Right lobe of liver (tissue), 6 donors: ENCODE data around the gene KCNJ6. TPM values are rescaled to one million over a fixed set of nuclear protein-coding genes. Genes with fewer than 3 reads are reported as not detected.

Experiments used
- ATAC-seq, 4 donors: fragments of 200-7000 bp; cut with Tn5 transposase; one replicate each; pipeline ENCODE4 v1.9.1; 2020; ENCODE audit warnings: mild to moderate bottlenecking in 4 of 4, moderate library complexity in 4 of 4
- DNase-seq, 3 donors: peaks; one replicate each; pipeline ENCODE4 v3.0.0-alpha.2; 2020
- H3K27ac ChIP-seq, 3 donors: fragments of 200-600 bp; one replicate each; pipeline ENCODE4 v1.8.0; 2022
- H3K27me3 ChIP-seq, 2 donors: fragments of 200-600 bp; one replicate each; pipeline ENCODE4 v1.8.0; 2022
- H3K36me3 ChIP-seq, 4 donors: fragments of 200-600 bp; sonication (generic) in 1 of 4; one replicate each; pipeline versions ENCODE4 v1.5.1 to v1.8.0; 2017 to 2022; ENCODE audit warnings: control low read depth in 1 of 4
- H3K4me1 ChIP-seq, 4 donors: fragments of 200-600 bp; sonication (generic) in 1 of 4; one replicate each; pipeline versions ENCODE4 v1.5.1 to v1.8.0; 2017 to 2022; ENCODE audit warnings: control low read depth in 1 of 4
- H3K4me3 ChIP-seq, 3 donors: fragments of 200-600 bp; one replicate each; pipeline ENCODE4 v1.8.0; 2022
- H3K9me3 ChIP-seq, 4 donors: fragments of 200-600 bp; sonication (generic) in 1 of 4; one replicate each; pipeline versions ENCODE4 v1.5.1 to v1.8.0; 2017 to 2022; ENCODE audit warnings: control low read depth in 1 of 4
- CTCF ChIP-seq, 4 donors: fragments of 200-600 bp in 3 of 4; fragments of 450-650 bp in 1 of 4; IDR thresholded peaks; one replicate each; pipeline versions ENCODE4 v1.5.1 to v1.8.0; 2016 to 2022; ENCODE audit warnings: antibody characterized with exemption in 4 of 4, mild to moderate bottlenecking in 2 of 4
- POLR2A ChIP-seq: fragments of 450-650 bp; IDR thresholded peaks from one replicate; pipeline ENCODE4 v1.6.1; 2017; ENCODE audit warnings: antibody characterized with exemption, mild to moderate bottlenecking
- WGBS: methylation state at CpG from one replicate; pipeline ENCODE4 v1.1.6; 2018; ENCODE audit warnings: low coverage, low lambda C conversion rate; ENCODE audit not compliant: insufficient coverage; ENCODE audit errors: missing lambda C conversion rate; 5-methylcytosine and 5-hydroxymethylcytosine counted together
- intact Hi-C, 2 donors: fragments of 100-400 bp; cut with DNase I; formaldehyde crosslinking; loops; one replicate each; pipeline versions ENCODE4 v1.11.2 to v1.14.1; 2022
- total RNA-seq, 6 experiments: library from RNA; depleted of rRNA in 2 of 6; stranded (reverse); fragments of >200 nt in 2 of 6; fragmentation: NEBNext Ultra II Directional in 3 of 6; extraction: Animal tissue kit (Norgen Biotek cat#: 25700) in 3 of 6; gene quantifications; one replicate each; pipeline versions ENCODE4 v1.1.0 to v1.2.4, GENCODE V29; 2016 to 2023
- donor health status: DM: no; HTN: yes; CAD: no.
- donor health status: DM: no; HTN: no; CAD: no.
- donor health status: DM: no; HTN: no; CAD: no.
- donor health status: DM: no; HTN: yes; CAD: no.
- donor health status: DM: no; HTN: yes; CAD: no.

Gene KCNJ6
- total RNA-seq, 6 experiments from 2014 or later, result under 0.01 to 0.12 TPM; not detected in 4

- intact Hi-C loops, result no loop called here
- Histone ChIP-seq H3K4me1 (no peaks in the 10 kb centered on the region), H3K36me3 (no peaks in the 10 kb centered on the region), H3K27me3 (no peaks in the 10 kb centered on the region), H3K27ac (no peak overlapping the region), H3K4me3 (no peak overlapping the region), H3K9me3 (no peaks in the 10 kb centered on the region)
- WGBS, result 64% methylated on average over 6 of the region's 6 CpGs
- DNase-seq (no peak), ATAC-seq (no peak)
- TF ChIP-seq POLR2A, result no peak
- TF ChIP-seq CTCF (IDR thresholded peaks at IDR 0.05), result no peak
Measured at GRCh38 chr21:37571442-37571841, 344.8 kb downstream of the KCNJ6 start.

GRCh38 chr21:37568916-37569315 lies 347.3 kb downstream of the KCNJ6 start:
- peaks cover 0 to 14% (median 6%) of the 10 kb centered on the region in 4 donors for H3K4me1 ChIP-seq
- intact Hi-C loops, result no loop called here

GRCh38 chr21:37568415-37568814 lies 347.8 kb downstream of the KCNJ6 start:
- Histone ChIP-seq H3K4me1 (peaks cover 0 to 14% (median 6%) of the 10 kb centered on the region in 4 donors), H3K27me3 (no peaks in the 10 kb centered on the region), H3K36me3 (no peaks in the 10 kb centered on the region), H3K9me3 (no peaks in the 10 kb centered on the region), H3K4me3 (no peak overlapping the region), H3K27ac (no peak overlapping the region)
- intact Hi-C loops, result no loop called here
- no peak for TF ChIP-seq POLR2A
- no peak for TF ChIP-seq CTCF (IDR thresholded peaks at IDR 0.05)
- 60% methylated on average over 5 of the region's 6 CpGs for WGBS
- ATAC-seq, result no peak
- no peak for DNase-seq

More at GRCh38 chr21:37568916-37569315, 347.3 kb downstream of the KCNJ6 start:
- WGBS, result 63% methylated on average over 5 of the region's 5 CpGs
- Histone ChIP-seq H3K27ac (no peak overlapping the region), H3K36me3 (no peaks in the 10 kb centered on the region), H3K27me3 (no peaks in the 10 kb centered on the region), H3K9me3 (no peaks in the 10 kb centered on the region), H3K4me3 (no peak overlapping the region)
- ATAC-seq (no peak), DNase-seq (no peak)
- TF ChIP-seq CTCF (IDR thresholded peaks at IDR 0.05) (no peak), POLR2A (no peak)

GRCh38 chr21:37566790-37567615 lies 349.3 kb downstream of the KCNJ6 start:
- no peak for DNase-seq
- H3K27ac ChIP-seq, result no peak overlapping the region
- intact Hi-C loops, result no loop called here

More at GRCh38 chr21:37566790-37567615, 349.3 kb downstream of the KCNJ6 start:
- no peak for TF ChIP-seq CTCF (IDR thresholded peaks at IDR 0.05)
- no peak for TF ChIP-seq POLR2A
- peaks cover 0 to 21% (median 8%) of the 10 kb centered on the region in 4 donors for H3K4me1 ChIP-seq
- no peaks in the 10 kb centered on the region for H3K9me3 ChIP-seq
- no peak for ATAC-seq
- H3K36me3 ChIP-seq, result no peaks in the 10 kb centered on the region
- H3K4me3 ChIP-seq, result no peak overlapping the region
- 88% methylated on average over 9 of the region's 14 CpGs for WGBS
- no peaks in the 10 kb centered on the region for H3K27me3 ChIP-seq
